Muscle layer of colon (tissue), 2 donors: Measurements from ENCODE around the gene TRIM6.
"Not testable (repeated sequence)": the region's sequence is repeated elsewhere in the genome, so short reads cannot be mapped to it uniquely, and the experiment has no call there.

ENCODE experiments used
- H3K27ac ChIP-seq: one replicate; pipeline ENCODE4 v1.7.0; 2013; ENCODE audit warnings: low read depth, mild to moderate bottlenecking, low read length, moderate library complexity
- H3K27me3 ChIP-seq, 2 donors: one replicate each; pipeline ENCODE4 v1.7.0; 2013; ENCODE audit warnings: low read length in 2 of 2, mild to moderate bottlenecking in 2 of 2; ENCODE audit not compliant: insufficient read depth in 2 of 2, control insufficient read depth in 1 of 2
- H3K36me3 ChIP-seq: one replicate; pipeline ENCODE4 v1.7.0; 2013; ENCODE audit warnings: mild to moderate bottlenecking, low read length; ENCODE audit not compliant: insufficient read depth
- H3K4me1 ChIP-seq: one replicate; pipeline ENCODE4 v1.7.0; 2013; ENCODE audit warnings: mild to moderate bottlenecking, low read length; ENCODE audit not compliant: insufficient read depth
- H3K4me3 ChIP-seq, 2 donors: one replicate each; pipeline ENCODE4 v1.7.0; 2013; ENCODE audit warnings: low read length in 2 of 2, low read depth in 1 of 2, mild to moderate bottlenecking in 1 of 2, moderate library complexity in 1 of 2
- H3K9ac ChIP-seq: one replicate; pipeline ENCODE4 v1.7.0; 2013; ENCODE audit warnings: low read length
- H3K9me3 ChIP-seq: one replicate; pipeline ENCODE4 v1.7.0; 2013; ENCODE audit warnings: mild to moderate bottlenecking, low read length
- donor health status: abdominal sarcoma.
- donor health status: Adenocarcinoma of cecum.

The TRIM6 gene

DNA sequence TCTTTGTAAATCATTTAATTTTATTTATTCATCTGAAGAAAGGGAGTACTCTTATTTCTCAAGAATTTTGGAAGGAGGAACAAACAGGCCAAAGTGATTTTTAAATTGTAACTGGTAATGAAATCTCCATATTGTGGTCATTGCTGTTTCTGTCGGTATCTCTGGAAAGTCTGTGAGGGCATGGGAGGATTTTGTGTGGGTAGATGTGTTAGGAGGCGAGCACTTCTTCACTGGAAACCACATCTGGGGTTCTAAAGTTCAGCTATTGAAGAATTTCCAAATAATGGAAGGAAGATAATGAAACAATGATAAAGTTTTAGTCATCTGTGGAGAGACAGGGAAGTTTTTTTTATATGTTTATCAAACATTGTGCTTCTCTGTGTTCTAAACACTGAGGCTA, 35.0 kb downstream of the TRIM6 start:
- Histone ChIP-seq H3K9me3 (no peaks in the 10 kb centered on the region), H3K36me3 (peaks cover 12% of the 10 kb centered on the region), H3K4me3 (no peak overlapping the region), H3K4me1 (no peaks in the 10 kb centered on the region), H3K9ac (no peak overlapping the region), H3K27ac (no peak overlapping the region), H3K27me3 (no peaks in the 10 kb centered on the region)

DNA sequence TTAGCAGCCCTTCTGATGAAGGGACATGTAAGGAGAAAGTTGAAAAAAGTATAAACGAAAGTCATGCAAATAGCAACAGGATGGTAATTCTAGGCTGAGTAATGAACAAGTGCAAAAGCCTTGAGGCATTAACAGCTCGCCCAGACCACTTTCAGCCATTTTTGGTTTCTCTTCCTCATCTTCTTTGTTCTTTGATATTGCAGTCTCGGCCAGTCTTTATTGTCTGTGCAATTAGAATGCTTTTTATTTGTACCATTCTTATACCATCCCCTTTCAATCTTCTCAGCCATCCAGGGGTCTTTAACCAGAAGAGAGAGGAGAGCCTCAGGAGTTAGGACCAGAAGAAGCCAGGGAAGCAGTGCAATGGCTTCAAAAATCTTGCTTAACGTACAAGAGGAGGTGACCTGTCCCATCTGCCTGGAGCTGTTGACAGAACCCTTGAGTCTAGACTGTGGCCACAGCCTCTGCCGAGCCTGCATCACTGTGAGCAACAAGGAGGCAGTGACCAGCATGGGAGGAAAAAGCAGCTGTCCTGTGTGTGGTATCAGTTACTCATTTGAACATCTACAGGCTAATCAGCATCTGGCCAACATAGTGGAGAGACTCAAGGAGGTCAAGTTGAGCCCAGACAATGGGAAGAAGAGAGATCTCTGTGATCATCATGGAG, 35.7 kb downstream of the TRIM6 start:
- Histone ChIP-seq H3K4me3 (no peak overlapping the region), H3K36me3 (peaks cover 12% of the 10 kb centered on the region), H3K27ac (no peak overlapping the region)

GRCh38 chr11:5639953-5640352, 43.5 kb downstream of the TRIM6 start:
- Histone ChIP-seq H3K27ac (no peak overlapping the region), H3K27me3 (no peaks in the 10 kb centered on the region), H3K9me3 (no peaks in the 10 kb centered on the region), H3K4me3 (no peak overlapping the region), H3K9ac (no peak overlapping the region), H3K36me3 (peaks cover 11% of the 10 kb centered on the region), H3K4me1 (no peaks in the 10 kb centered on the region)

More for the DNA sequence above, 35.7 kb downstream of the TRIM6 start:
- no peaks in the 10 kb centered on the region for H3K27me3 ChIP-seq
- no peak overlapping the region for H3K9ac ChIP-seq
- no peaks in the 10 kb centered on the region for H3K4me1 ChIP-seq
- H3K9me3 ChIP-seq = no peaks in the 10 kb centered on the region

DNA sequence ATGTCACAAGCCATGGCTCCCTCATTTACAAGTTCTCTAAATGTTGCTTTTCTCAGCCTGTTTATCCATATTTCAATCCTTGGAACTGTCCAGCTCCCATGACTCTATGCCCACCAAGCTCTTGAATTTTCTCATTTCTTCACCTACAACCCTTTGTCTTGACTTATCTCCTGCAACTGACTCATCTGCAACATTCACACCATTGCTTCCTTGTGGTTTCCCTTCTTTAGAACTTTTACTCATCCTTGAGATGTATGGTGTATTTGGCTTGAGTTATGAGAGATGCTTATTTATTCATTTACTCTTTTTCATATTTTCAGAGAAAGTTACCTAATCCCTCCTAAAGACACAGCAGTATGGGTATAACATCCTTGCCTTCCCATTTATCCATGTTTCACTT, 47.1 kb downstream of the TRIM6 start:
- Histone ChIP-seq H3K9me3 (no peaks in the 10 kb centered on the region), H3K27ac (no peak overlapping the region), H3K36me3 (peaks cover 10% of the 10 kb centered on the region), H3K4me1 (no peaks in the 10 kb centered on the region), H3K4me3 (no peak overlapping the region), H3K9ac (no peak overlapping the region), H3K27me3 (no peaks in the 10 kb centered on the region)

- no peaks in the 10 kb centered on the region for H3K27me3 ChIP-seq
- no peak overlapping the region for H3K27ac ChIP-seq
- no peaks in the 10 kb centered on the region for H3K4me1 ChIP-seq
- H3K9me3 ChIP-seq = no peaks in the 10 kb centered on the region
- peaks cover 10% of the 10 kb centered on the region for H3K36me3 ChIP-seq
- no peak overlapping the region for H3K9ac ChIP-seq
- no peak overlapping the region for H3K4me3 ChIP-seq
Measured at GRCh38 chr11:5646139-5646538, 49.7 kb downstream of the TRIM6 start.

- Histone ChIP-seq H3K9ac (no peak overlapping the region), H3K27me3 (no peaks in the 10 kb centered on the region), H3K9me3 (no peaks in the 10 kb centered on the region), H3K4me1 (no peaks in the 10 kb centered on the region), H3K27ac (no peak overlapping the region), H3K36me3 (no peaks in the 10 kb centered on the region), H3K4me3 (no peak overlapping the region)
Measured at GRCh38 chr11:5655474-5655873, 59.0 kb downstream of the TRIM6 start.

GRCh38 chr11:5656956-5657355, 60.5 kb downstream of the TRIM6 start:
- not testable (repeated sequence) for H3K9me3 ChIP-seq, H3K4me1 ChIP-seq, H3K27me3 ChIP-seq, H3K36me3 ChIP-seq, H3K4me3 ChIP-seq, H3K9ac ChIP-seq, H3K27ac ChIP-seq

GRCh38 chr11:5658318-5658717, 61.9 kb downstream of the TRIM6 start:
- Histone ChIP-seq H3K4me3 (no peak overlapping the region), H3K9me3 (no peaks in the 10 kb centered on the region), H3K9ac (no peak overlapping the region), H3K4me1 (no peaks in the 10 kb centered on the region), H3K36me3 (no peaks in the 10 kb centered on the region), H3K27me3 (no peaks in the 10 kb centered on the region), H3K27ac (no peak overlapping the region)
